HG02623 (cell line): ENCODE results near the gene LIF.
"Not testable (repeated sequence)": the region's sequence is repeated elsewhere in the genome, so short reads cannot be mapped to it uniquely, and the experiment has no call there.

ENCODE experiments used
- ATAC-seq: cut with Tn5 transposase; IDR thresholded peaks from one replicate; pipeline ENCODE4 v1.9.1; 2021; ENCODE audit warnings: moderate library complexity; ENCODE audit not compliant: unreplicated experiment

Gene LIF

GRCh38 chr22:30244641-30245040 is 1.9 kb downstream of the LIF start:
- no peak for ATAC-seq

GRCh38 chr22:30244066-30244465 is 2.5 kb downstream of the LIF start:
- no peak for ATAC-seq

- ATAC-seq, result no peak
Observed at GRCh38 chr22:30243661-30244060, 2.9 kb downstream of the LIF start.

GRCh38 chr22:30241576-30242371 is 4.8 kb downstream of the LIF start:
- no peak for ATAC-seq

- no peak for ATAC-seq
Observed at GRCh38 chr22:30240541-30241417, 5.8 kb downstream of the LIF start.

- ATAC-seq, result no peak
Observed at GRCh38 chr22:30239488-30240405, 6.8 kb downstream of the LIF start.

- ATAC-seq, result no peak
Observed at GRCh38 chr22:30238661-30239487, 7.7 kb downstream of the LIF start.

- no peak for ATAC-seq
Observed at GRCh38 chr22:30238136-30238535, 8.4 kb downstream of the LIF start.

GRCh38 chr22:30236875-30237274 is 9.7 kb downstream of the LIF start:
- no peak for ATAC-seq

- ATAC-seq, result no peak
Observed at GRCh38 chr22:30235687-30236170, 10.8 kb downstream of the LIF start.

GRCh38 chr22:30234786-30235470 is 11.6 kb downstream of the LIF start:
- ATAC-seq, result no peak

- ATAC-seq, result not testable (repeated sequence)
Observed at GRCh38 chr22:30234325-30234724, 12.2 kb downstream of the LIF start.

- ATAC-seq, result no peak
Observed at GRCh38 chr22:30233582-30233981, 13.0 kb downstream of the LIF start.

- no peak for ATAC-seq
Observed at GRCh38 chr22:30232716-30233218, 13.8 kb downstream of the LIF start.

- no peak for ATAC-seq
Observed at GRCh38 chr22:30230787-30231461, 15.6 kb downstream of the LIF start.

GRCh38 chr22:30230330-30230729 is 16.2 kb downstream of the LIF start:
- no peak for ATAC-seq

GRCh38 chr22:30228509-30229359 is 17.8 kb downstream of the LIF start:
- ATAC-seq, result no peak
